Osteoblast (primary cell): Measurements from ENCODE around the gene SNAPC4. TPM values are rescaled to one million over a fixed set of nuclear protein-coding genes. Genes with fewer than 3 reads are reported as not detected.
"Not testable (repeated sequence)": the region's sequence is repeated elsewhere in the genome, so short reads cannot be mapped to it uniquely, and the experiment has no call there.

Experiments
- DNase-seq: peaks from one replicate; pipeline ENCODE4 v3.0.0; 2011; ENCODE audit warnings: low spot score, mixed read lengths; ENCODE audit not compliant: insufficient read length; ENCODE audit errors: missing footprints
- H2AFZ ChIP-seq: 2 replicates; pipeline ENCODE4 v1.6.0; 2011; ENCODE audit warnings: mild to moderate bottlenecking, low read length
- H3K27ac ChIP-seq: 2 replicates; pipeline ENCODE4 v1.5.1; 2011; ENCODE audit warnings: mild to moderate bottlenecking, low read depth, low read length, moderate library complexity
- H3K27me3 ChIP-seq: 2 replicates; pipeline ENCODE4 v1.6.0; 2012; ENCODE audit warnings: mild to moderate bottlenecking, control low read depth, inconsistent platforms, low read length, moderate library complexity; ENCODE audit not compliant: insufficient read depth
- H3K36me3 ChIP-seq: 2 replicates; pipeline ENCODE4 v1.5.1; 2011; ENCODE audit warnings: mild to moderate bottlenecking, low read length, control low read depth, moderate library complexity; ENCODE audit not compliant: insufficient read depth
- H3K4me1 ChIP-seq: 2 replicates; pipeline ENCODE4 v1.5.1; 2011; ENCODE audit warnings: mild to moderate bottlenecking, low read length, control low read depth, moderate library complexity; ENCODE audit not compliant: insufficient read depth
- H3K4me2 ChIP-seq: 2 replicates; pipeline ENCODE4 v1.6.0; 2011; ENCODE audit warnings: mild to moderate bottlenecking, low read length; ENCODE audit not compliant: insufficient read depth
- H3K4me3 ChIP-seq: fragments of 200-600 bp; sonication (generic); 3 replicates; pipeline ENCODE4 v1.5.1; 2012; ENCODE audit warnings: mild to moderate bottlenecking, low read length, inconsistent platforms; ENCODE audit not compliant: insufficient read depth
- H3K79me2 ChIP-seq: 2 replicates; pipeline ENCODE4 v1.6.0; 2012; ENCODE audit warnings: mild to moderate bottlenecking, low read length, control low read depth, inconsistent platforms; ENCODE audit not compliant: insufficient read depth
- H3K9me3 ChIP-seq: 2 replicates; pipeline ENCODE4 v1.5.1; 2011; ENCODE audit warnings: low read depth, low read length, control low read depth
- H4K20me1 ChIP-seq: 2 replicates; pipeline ENCODE4 v1.6.0; 2012; ENCODE audit warnings: mild to moderate bottlenecking, low read length, control low read depth; ENCODE audit not compliant: insufficient read depth
- CTCF ChIP-seq: IDR thresholded peaks from 2 replicates; pipeline ENCODE4 v1.5.1; 2011; ENCODE audit warnings: mild to moderate bottlenecking, low read depth, low read length, moderate library complexity; ENCODE audit errors: extremely low read depth
- total RNA-seq: library from RNA; depleted of rRNA; stranded (reverse); fragments of >200 nt; gene quantifications from 2 replicates; pipeline ENCODE4 v1.2.3, GENCODE V29; 2012

The SNAPC4 gene
- total RNA-seq, 1 donor, result 9.0 TPM

- Histone ChIP-seq H3K79me2 (peaks cover 65% of the 10 kb centered on the region), H3K36me3 (peaks cover 51% of the 10 kb centered on the region), H4K20me1 (peaks cover 36% of the 10 kb centered on the region), H3K4me1 (peaks cover 20% of the 10 kb centered on the region), H3K9me3 (no peaks in the 10 kb centered on the region), H3K4me2 (peak overlapping the region; percentile 95), H2AFZ (peak overlapping the region; percentile 63), H3K27ac (peak overlapping the region; percentile 65), H3K27me3 (no peaks in the 10 kb centered on the region), H3K4me3 (peak overlapping the region; percentile 97)
- DNase-seq, result peak; percentile 98
- no peak for TF ChIP-seq CTCF
Observed at GRCh38 chr9:136409557-136410455, 9.8 kb upstream of the SNAPC4 start.

- peaks cover 20% of the 10 kb centered on the region for H4K20me1 ChIP-seq
- no peaks in the 10 kb centered on the region for H3K27me3 ChIP-seq
- no peaks in the 10 kb centered on the region for H3K9me3 ChIP-seq
- H3K4me2 ChIP-seq, result no peak overlapping the region
- H3K27ac ChIP-seq, result no peak overlapping the region
- TF ChIP-seq CTCF, result no peak
- H3K36me3 ChIP-seq, result peaks cover 46% of the 10 kb centered on the region
- H3K79me2 ChIP-seq, result peaks cover 46% of the 10 kb centered on the region
- H3K4me3 ChIP-seq, result no peak overlapping the region
- H3K4me1 ChIP-seq, result peaks cover 20% of the 10 kb centered on the region
- no peak overlapping the region for H2AFZ ChIP-seq
- DNase-seq, result no peak
Observed at GRCh38 chr9:136407911-136408310, 7.9 kb upstream of the SNAPC4 start.

GRCh38 chr9:136407061-136407460 is 7.1 kb upstream of the SNAPC4 start:
- H2AFZ ChIP-seq, DNase-seq, H3K4me3 ChIP-seq, H3K9me3 ChIP-seq, H3K27me3 ChIP-seq, H3K4me2 ChIP-seq, H3K27ac ChIP-seq: not testable (repeated sequence)
- H3K4me1 ChIP-seq, result peaks cover 20% of the 10 kb centered on the region
- peaks cover 47% of the 10 kb centered on the region for H3K36me3 ChIP-seq
- peaks cover 39% of the 10 kb centered on the region for H3K79me2 ChIP-seq
- peaks cover 14% of the 10 kb centered on the region for H4K20me1 ChIP-seq

GRCh38 chr9:136405904-136406303 is 5.9 kb upstream of the SNAPC4 start:
- DNase-seq, H3K9me3 ChIP-seq, H3K4me3 ChIP-seq, H3K27me3 ChIP-seq, H3K4me2 ChIP-seq, H2AFZ ChIP-seq, H4K20me1 ChIP-seq, H3K27ac ChIP-seq, H3K4me1 ChIP-seq: not testable (repeated sequence)
- Histone ChIP-seq H3K36me3 (peaks cover 55% of the 10 kb centered on the region), H3K79me2 (peaks cover 27% of the 10 kb centered on the region)

GRCh38 chr9:136405481-136405880 is 5.5 kb upstream of the SNAPC4 start:
- peaks cover 12% of the 10 kb centered on the region for H3K4me1 ChIP-seq
- no peak overlapping the region for H3K27ac ChIP-seq
- H3K27me3 ChIP-seq, result no peaks in the 10 kb centered on the region
- H4K20me1 ChIP-seq, result no peaks in the 10 kb centered on the region
- H2AFZ ChIP-seq, result no peak overlapping the region
- H3K4me2 ChIP-seq, result no peak overlapping the region
- TF ChIP-seq CTCF, result no peak
- peaks cover 55% of the 10 kb centered on the region for H3K36me3 ChIP-seq
- no peak for DNase-seq
- peaks cover 23% of the 10 kb centered on the region for H3K79me2 ChIP-seq
- no peaks in the 10 kb centered on the region for H3K9me3 ChIP-seq
- H3K4me3 ChIP-seq, result no peak overlapping the region
